Measurements from ENCODE around the gene SNAP29. TPM values are rescaled to one million over a fixed set of nuclear protein-coding genes. Genes with fewer than 3 reads are reported as not detected.

Gene SNAP29
- total RNA-seq, 1 donor from 2014 or later, result 24.6 TPM

GRCh38 chr22:20865331-20865730 is 6.5 kb downstream of the SNAP29 start:
- no peak for ATAC-seq
- DNase-seq (ENCODE audit: low spot score), result no peak

GRCh38 chr22:20865875-20866445 is 7.2 kb downstream of the SNAP29 start:
- ATAC-seq (no peak), DNase-seq (ENCODE audit: low spot score) (no peak)

- no peak for DNase-seq (ENCODE audit: low spot score)
- peak; percentile 5 for ATAC-seq
These were observed 7.9 kb downstream of the SNAP29 start for GRCh38 chr22:20866736-20867135.

GRCh38 chr22:20867179-20868024 is 8.6 kb downstream of the SNAP29 start:
- DNase-seq (ENCODE audit: low spot score) (peak; percentile 86), ATAC-seq (peak; percentile 95)

- DNase-seq (ENCODE audit: low spot score) (no peak), ATAC-seq (no peak)
These were observed 9.5 kb downstream of the SNAP29 start for GRCh38 chr22:20868025-20868962.

GRCh38 chr22:20869234-20869633 is 10.4 kb downstream of the SNAP29 start:
- no peak for ATAC-seq

GRCh38 chr22:20873214-20873613 is 14.4 kb downstream of the SNAP29 start:
- DNase-seq (ENCODE audit: low spot score) (no peak), ATAC-seq (no peak)

More at GRCh38 chr22:20869234-20869633, 10.4 kb downstream of the SNAP29 start:
- no peak for DNase-seq (ENCODE audit: low spot score)

- no peak for ATAC-seq
- DNase-seq (ENCODE audit: low spot score), result no peak
These were observed 16.5 kb downstream of the SNAP29 start for GRCh38 chr22:20875296-20875695.

GRCh38 chr22:20877715-20878114 is 18.9 kb downstream of the SNAP29 start:
- no peak for DNase-seq (ENCODE audit: low spot score)
- no peak for ATAC-seq

GRCh38 chr22:20881231-20881630 is 22.4 kb downstream of the SNAP29 start:
- DNase-seq (ENCODE audit: low spot score) (no peak), ATAC-seq (no peak)

- no peak for ATAC-seq
- DNase-seq (ENCODE audit: low spot score), result no peak
These were observed 23.3 kb downstream of the SNAP29 start for GRCh38 chr22:20881869-20882815.

GRCh38 chr22:20882855-20883254 is 24.0 kb downstream of the SNAP29 start:
- ATAC-seq (no peak), DNase-seq (ENCODE audit: low spot score) (no peak)

GRCh38 chr22:20884454-20884853 is 25.6 kb downstream of the SNAP29 start:
- DNase-seq (ENCODE audit: low spot score) (no peak), ATAC-seq (no peak)

- DNase-seq (ENCODE audit: low spot score), result no peak
These were observed 26.3 kb downstream of the SNAP29 start for GRCh38 chr22:20885017-20885556.

GRCh38 chr22:20885557-20886323 is 26.9 kb downstream of the SNAP29 start:
- ATAC-seq (peak; percentile 88), DNase-seq (ENCODE audit: low spot score) (peak; percentile 90)

More at GRCh38 chr22:20885017-20885556, 26.3 kb downstream of the SNAP29 start:
- no peak for ATAC-seq

- ATAC-seq (no peak), DNase-seq (ENCODE audit: low spot score) (no peak)
These were observed 28.6 kb downstream of the SNAP29 start for GRCh38 chr22:20887375-20887774.

- ATAC-seq (peak; percentile 56), DNase-seq (ENCODE audit: low spot score) (peak; percentile 79)
These were observed 30.4 kb downstream of the SNAP29 start for GRCh38 chr22:20889025-20889704.

- ATAC-seq (no peak), DNase-seq (ENCODE audit: low spot score) (no peak)
These were observed 31.2 kb downstream of the SNAP29 start for GRCh38 chr22:20889904-20890540.
